HG03045 (cell line): ENCODE results near the gene AGO1.
"Not testable (repeated sequence)": the region's sequence is repeated elsewhere in the genome, so short reads cannot be mapped to it uniquely, and the experiment has no call there.

ENCODE experiments used
- ATAC-seq: cut with Tn5 transposase; IDR thresholded peaks from one replicate; pipeline ENCODE4 v1.9.1; 2021; ENCODE audit warnings: mild to moderate bottlenecking, moderate library complexity; ENCODE audit not compliant: unreplicated experiment

Gene AGO1

GRCh38 chr1:35866991-35867390, 16.0 kb upstream of the AGO1 start:
- ATAC-seq = no peak

GRCh38 chr1:35869245-35869950, 13.6 kb upstream of the AGO1 start:
- ATAC-seq = not testable (repeated sequence)

- ATAC-seq = no peak
Measured at GRCh38 chr1:35870651-35871309, 12.2 kb upstream of the AGO1 start.

- no peak for ATAC-seq
Measured at GRCh38 chr1:35873243-35873750, 9.7 kb upstream of the AGO1 start.

GRCh38 chr1:35874115-35874514, 8.9 kb upstream of the AGO1 start:
- ATAC-seq = not testable (repeated sequence)

GRCh38 chr1:35876988-35877387, 6.0 kb upstream of the AGO1 start:
- no peak for ATAC-seq

GRCh38 chr1:35881850-35882273, 1.1 kb upstream of the AGO1 start:
- no peak for ATAC-seq

GRCh38 chr1:35882586-35882944, 444 bp upstream of the AGO1 start:
- ATAC-seq = no peak

- ATAC-seq = peak; percentile 22
Measured at GRCh38 chr1:35883635-35884101, 659 bp downstream of the AGO1 start.

GRCh38 chr1:35884934-35885333, 1.9 kb downstream of the AGO1 start:
- ATAC-seq = no peak

- no peak for ATAC-seq
Measured at GRCh38 chr1:35885961-35886558, 3.1 kb downstream of the AGO1 start.

- no peak for ATAC-seq
Measured at GRCh38 chr1:35886577-35887431, 3.8 kb downstream of the AGO1 start.

GRCh38 chr1:35887508-35887907, 4.5 kb downstream of the AGO1 start:
- ATAC-seq = no peak

GRCh38 chr1:35888255-35888654, 5.2 kb downstream of the AGO1 start:
- ATAC-seq = no peak

GRCh38 chr1:35888981-35889380, 6.0 kb downstream of the AGO1 start:
- ATAC-seq = not testable (repeated sequence)

GRCh38 chr1:35893051-35893879, 10.3 kb downstream of the AGO1 start:
- ATAC-seq = no peak

GRCh38 chr1:35894183-35894582, 11.2 kb downstream of the AGO1 start:
- no peak for ATAC-seq

- no peak for ATAC-seq
Measured at GRCh38 chr1:35894656-35895055, 11.6 kb downstream of the AGO1 start.

- ATAC-seq = no peak
Measured at GRCh38 chr1:35899941-35900340, 16.9 kb downstream of the AGO1 start.

GRCh38 chr1:35901235-35901634, 18.2 kb downstream of the AGO1 start:
- no peak for ATAC-seq
